GM19463 (cell line): ENCODE data around the gene ACTC1.

Experiments
- ATAC-seq: cut with Tn5 transposase; IDR thresholded peaks from one replicate; pipeline ENCODE4 v1.9.1; 2021; ENCODE audit warnings: mild to moderate bottlenecking, moderate library complexity; ENCODE audit not compliant: unreplicated experiment

Gene ACTC1

DNA sequence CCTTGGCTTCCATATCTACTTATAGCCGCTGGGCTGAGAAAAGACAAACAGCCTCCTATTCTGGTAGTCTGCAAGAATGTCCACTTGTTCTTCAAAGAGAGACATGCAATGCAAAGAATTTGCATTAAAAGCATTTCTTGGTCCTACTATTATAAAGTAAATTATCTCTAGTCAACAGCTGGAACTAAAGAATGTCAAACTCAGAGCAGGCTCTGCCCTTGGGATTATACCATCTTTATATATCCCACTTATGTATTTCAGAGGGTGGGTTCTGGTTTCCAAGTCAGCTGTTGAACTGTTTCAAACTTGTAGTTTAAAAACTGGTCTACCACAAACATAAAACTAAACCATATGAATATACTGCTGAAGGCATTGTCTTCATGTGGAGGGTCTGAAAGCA is 7.0 kb upstream of the ACTC1 start:
- no peak for ATAC-seq

- no peak for ATAC-seq
These were observed 4.1 kb upstream of the ACTC1 start for GRCh38 chr15:34799149-34800101.

GRCh38 chr15:34796847-34797435 is 1.6 kb upstream of the ACTC1 start:
- no peak for ATAC-seq

GRCh38 chr15:34794590-34795206 is 651 bp downstream of the ACTC1 start:
- no peak for ATAC-seq

DNA sequence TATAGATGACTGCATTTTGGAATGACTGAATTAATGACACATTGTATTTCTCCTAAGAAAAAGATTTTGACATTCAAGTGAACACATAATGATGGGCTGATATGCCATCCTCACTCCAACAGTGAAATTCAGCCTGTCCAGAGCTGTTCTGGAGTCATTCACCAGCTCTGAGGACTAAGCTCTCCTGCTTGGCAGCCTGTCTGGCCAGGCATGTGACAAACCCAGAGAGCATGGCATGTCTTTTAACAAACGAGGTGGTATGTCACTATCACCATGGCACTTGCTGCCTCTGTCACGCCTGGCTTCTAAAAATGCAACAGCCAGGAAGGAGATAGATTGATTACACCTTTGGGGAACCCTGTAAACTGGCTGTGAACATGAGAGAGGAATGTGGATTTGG is 1.4 kb downstream of the ACTC1 start:
- ATAC-seq: no peak

GRCh38 chr15:34793071-34793470 is 2.3 kb downstream of the ACTC1 start:
- no peak for ATAC-seq

DNA sequence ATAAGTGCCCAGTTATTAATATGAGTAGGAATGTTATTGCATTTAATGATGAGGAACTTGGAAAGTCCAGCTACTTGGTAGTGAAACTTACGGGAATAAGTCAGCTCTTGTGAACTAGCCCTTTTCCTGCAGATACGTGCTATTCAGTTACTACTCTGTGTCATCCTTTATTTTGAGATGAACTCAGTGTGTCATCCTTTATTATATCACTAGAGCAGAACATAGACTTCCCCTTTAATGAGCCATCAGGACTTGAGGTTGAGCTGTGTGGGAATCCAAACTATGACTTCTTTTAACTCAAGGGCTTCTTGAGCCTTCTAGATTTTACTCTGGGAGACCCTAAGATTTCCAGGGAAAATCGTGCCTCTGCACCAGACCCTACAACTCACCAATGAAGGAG is 3.6 kb downstream of the ACTC1 start:
- no peak for ATAC-seq

GRCh38 chr15:34790121-34790520 is 5.2 kb downstream of the ACTC1 start:
- no peak for ATAC-seq

GRCh38 chr15:34789326-34789725 is 6.0 kb downstream of the ACTC1 start:
- ATAC-seq: no peak

GRCh38 chr15:34786206-34786605 is 9.1 kb downstream of the ACTC1 start:
- ATAC-seq: no peak

GRCh38 chr15:34783991-34784390 is 11.4 kb downstream of the ACTC1 start:
- ATAC-seq: no peak

- ATAC-seq: no peak
These were observed 11.9 kb downstream of the ACTC1 start for GRCh38 chr15:34783431-34783830.

DNA sequence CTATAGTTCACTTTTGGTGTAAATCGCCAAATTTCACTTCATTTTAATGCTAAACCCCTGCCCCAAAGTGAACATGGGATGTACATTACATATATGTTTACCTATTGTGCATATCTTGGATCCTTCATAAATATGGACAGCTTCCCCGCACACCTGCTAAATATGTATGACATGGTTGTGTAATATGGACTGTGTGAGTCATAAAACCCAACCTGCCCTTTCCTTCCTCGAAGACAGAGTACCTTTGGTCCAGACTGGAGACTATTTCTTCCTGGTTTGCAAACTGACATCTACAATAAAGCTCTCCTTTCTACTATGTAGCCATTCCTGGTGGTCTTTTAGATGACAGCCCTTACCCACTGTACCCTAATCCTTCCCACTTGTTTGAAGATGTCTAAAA is 12.4 kb downstream of the ACTC1 start:
- no peak for ATAC-seq

DNA sequence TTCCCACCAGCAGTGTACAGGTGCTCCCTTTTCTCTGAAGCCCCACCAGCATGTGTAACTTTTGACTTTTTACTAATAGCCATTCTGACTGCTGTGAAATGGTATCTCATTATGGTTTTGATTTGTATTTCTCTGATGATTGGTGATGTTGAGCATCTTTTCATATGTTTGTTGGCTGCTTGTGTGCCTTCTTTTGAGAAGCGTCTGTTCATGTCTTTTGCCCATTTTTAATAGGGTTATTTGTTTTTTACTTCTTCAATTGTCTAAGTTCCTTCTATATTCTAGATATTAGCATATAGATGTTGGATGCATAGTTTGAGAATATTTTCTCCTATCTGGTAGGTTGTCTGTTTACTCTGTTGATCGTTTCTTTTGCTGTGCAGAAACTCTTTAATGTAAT is 14.6 kb downstream of the ACTC1 start:
- no peak for ATAC-seq

DNA sequence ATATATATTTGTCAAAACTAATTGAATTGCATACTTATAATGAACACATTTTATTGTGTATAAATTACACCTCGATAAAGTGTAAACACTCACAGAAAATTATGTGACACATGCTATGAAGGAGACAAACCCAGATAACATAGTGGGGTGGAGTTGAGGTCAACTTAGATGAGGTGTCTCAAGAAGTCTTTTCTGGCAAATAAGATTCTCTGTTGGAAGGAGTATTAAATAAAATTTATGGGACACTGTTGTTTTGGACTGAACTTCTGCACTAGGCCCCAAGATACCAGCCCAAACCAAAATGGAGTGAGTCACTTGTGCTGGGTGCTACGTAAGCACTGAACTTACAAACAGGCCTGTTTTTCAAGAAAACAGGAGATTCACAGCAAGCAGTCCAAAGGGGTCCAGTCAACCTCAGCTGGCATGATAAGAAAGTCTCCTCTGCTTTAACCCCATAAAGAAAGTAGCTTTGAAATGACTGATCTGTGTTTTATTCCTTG is 18.7 kb downstream of the ACTC1 start:
- ATAC-seq: no peak

- no peak for ATAC-seq
These were observed 21.4 kb downstream of the ACTC1 start for GRCh38 chr15:34773917-34774316.

- ATAC-seq: no peak
These were observed 22.3 kb downstream of the ACTC1 start for GRCh38 chr15:34773013-34773412.

DNA sequence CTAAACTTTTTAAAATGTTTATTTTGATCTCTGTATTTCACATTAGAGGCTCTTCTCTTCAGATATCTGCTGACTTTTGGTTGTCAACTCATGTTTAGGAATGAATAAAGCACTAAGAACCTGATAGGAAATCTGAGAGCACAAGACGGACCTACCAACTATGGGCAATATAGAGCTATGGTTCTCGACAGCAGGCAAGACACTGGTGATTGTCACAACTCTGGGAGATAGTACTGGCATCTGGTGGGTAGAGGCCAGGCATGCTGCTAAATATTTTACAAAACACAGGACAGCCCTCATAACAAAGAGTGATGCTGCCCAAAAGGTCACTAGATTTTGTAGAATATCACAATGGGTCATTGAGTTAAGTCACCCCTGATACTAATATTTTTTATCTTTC is 23.0 kb downstream of the ACTC1 start:
- no peak for ATAC-seq

GRCh38 chr15:34769711-34770110 is 25.6 kb downstream of the ACTC1 start:
- no peak for ATAC-seq

- no peak for ATAC-seq
These were observed 26.8 kb downstream of the ACTC1 start for GRCh38 chr15:34768530-34768929.

DNA sequence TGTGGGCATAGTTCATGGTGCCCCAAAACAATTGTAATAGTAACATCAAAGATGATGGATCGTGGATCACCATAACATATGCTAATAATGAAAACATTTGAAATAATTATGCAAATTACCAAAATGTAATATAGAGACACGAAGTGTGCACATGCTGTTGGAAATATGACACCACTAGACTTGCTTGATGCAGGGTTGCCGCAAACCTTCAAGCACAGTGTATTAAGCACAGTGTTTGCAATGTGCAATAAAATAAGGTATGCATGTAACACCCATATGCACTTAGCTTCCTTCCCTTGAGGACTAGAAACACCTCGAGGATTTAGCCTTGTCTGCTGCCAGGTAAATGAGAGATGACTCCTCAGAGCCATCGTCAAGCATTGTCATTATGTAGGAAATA is 29.6 kb downstream of the ACTC1 start:
- ATAC-seq: no peak

GRCh38 chr15:34760909-34761308 is 34.4 kb downstream of the ACTC1 start:
- ATAC-seq: no peak
